HepG2 (cell line): ENCODE results near the gene MNT. TPM values are rescaled to one million over a fixed set of nuclear protein-coding genes. Genes with fewer than 3 reads are reported as not detected.

ENCODE experiments used
- ARNT ChIP-seq: fragments of 450-650 bp; IDR thresholded peaks from 2 replicates; pipeline ENCODE4 v1.6.1; 2017
- JUNB ChIP-seq: sonication (generic); formaldehyde crosslinking; IDR thresholded peaks from 2 replicates; pipeline ENCODE4 v1.8.0; 2022; ENCODE audit warnings: missing genetic modification reagents, mild to moderate bottlenecking, borderline replicate concordance
- POLR2AphosphoS5 ChIP-seq: IDR thresholded peaks from 2 replicates; pipeline ENCODE4 v1.6.1; 2012; ENCODE audit warnings: low read depth, low read length
- PTBP1 ChIP-seq: fragments of 200-400 bp; formaldehyde crosslinking; IDR thresholded peaks from 2 replicates; pipeline ENCODE4 v1.6.1; 2018; ENCODE audit warnings: low read length, low read depth; ENCODE audit not compliant: poor library complexity, severe bottlenecking
- SETDB1 ChIP-seq: sonication (generic); formaldehyde crosslinking; IDR thresholded peaks from 2 replicates; pipeline ENCODE4 v1.5.1; 2020; ENCODE audit warnings: missing genetic modification reagents, mild to moderate bottlenecking, borderline replicate concordance
- SP5 ChIP-seq: IDR thresholded peaks from 2 replicates; pipeline ENCODE4 v1.6.1; 2016; ENCODE audit warnings: low read depth, borderline replicate concordance
- TBL1XR1 ChIP-seq: fragments of 150-350 bp; IDR thresholded peaks from 2 replicates; pipeline ENCODE4 v1.6.1; 2014; ENCODE audit warnings: borderline replicate concordance, low read length; ENCODE audit not compliant: partially characterized antibody
- polyA plus RNA-seq, 8 experiments: library from polyadenylated mRNA; depleted of rRNA in 3 of 8; stranded (reverse) in 7 of 8; unstranded in 1 of 8; fragments of >200 nt; fragmentation: Illumina TruSeq in 4 of 8; extraction: Trizol in 4 of 8; gene quantifications; 2 replicates each; pipeline versions ENCODE4 v1.2.1 to v1.2.3, GENCODE V29; 2011 to 2016; ENCODE audit warnings: low read depth in 4 of 8, missing spikeins in 1 of 8, mixed read lengths in 1 of 8; ENCODE audit not compliant: insufficient read depth in 1 of 8
- total RNA-seq, 5 experiments: library from RNA; depleted of rRNA; stranded (reverse); fragments of >200 nt; fragmentation: Illumina TruSeq; extraction: Trizol; gene quantifications; 2 replicates each; pipeline ENCODE4 v1.2.3, GENCODE V29; 2016; ENCODE audit warnings: low read depth in 1 of 5
- TF ChIP-seq, protein P1 (sequence below), 2 experiments: IDR thresholded peaks; 2 replicates each; pipeline ENCODE4 v1.6.1; 2011 to 2012; ENCODE audit warnings: low read length in 2 of 2, borderline replicate concordance in 1 of 2, low read depth in 1 of 2, mild to moderate bottlenecking in 1 of 2, moderate library complexity in 1 of 2
- TF ChIP-seq, protein P2 (sequence below): sonication (generic); formaldehyde crosslinking; IDR thresholded peaks from 2 replicates; pipeline ENCODE4 v1.4.0; 2020; ENCODE audit warnings: missing genetic modification reagents, borderline replicate concordance
- TF ChIP-seq, protein P3 (sequence below): sonication (generic); formaldehyde crosslinking; IDR thresholded peaks from 2 replicates; pipeline ENCODE4 v1.4.0; 2020; ENCODE audit warnings: mild to moderate bottlenecking, missing genetic modification reagents, borderline replicate concordance
- TF ChIP-seq, protein P4 (sequence below): sonication (generic); formaldehyde crosslinking; IDR thresholded peaks from 2 replicates; pipeline ENCODE4 v1.9.0; 2021; ENCODE audit warnings: mild to moderate bottlenecking, missing genetic modification reagents

MNT gene
- total and polyA plus RNA-seq, 2 of the 13 experiments (the other 11 are each of a cell fraction or from before 2014, with no cell fraction given) = 2.1 to 3.5 TPM

DNA sequence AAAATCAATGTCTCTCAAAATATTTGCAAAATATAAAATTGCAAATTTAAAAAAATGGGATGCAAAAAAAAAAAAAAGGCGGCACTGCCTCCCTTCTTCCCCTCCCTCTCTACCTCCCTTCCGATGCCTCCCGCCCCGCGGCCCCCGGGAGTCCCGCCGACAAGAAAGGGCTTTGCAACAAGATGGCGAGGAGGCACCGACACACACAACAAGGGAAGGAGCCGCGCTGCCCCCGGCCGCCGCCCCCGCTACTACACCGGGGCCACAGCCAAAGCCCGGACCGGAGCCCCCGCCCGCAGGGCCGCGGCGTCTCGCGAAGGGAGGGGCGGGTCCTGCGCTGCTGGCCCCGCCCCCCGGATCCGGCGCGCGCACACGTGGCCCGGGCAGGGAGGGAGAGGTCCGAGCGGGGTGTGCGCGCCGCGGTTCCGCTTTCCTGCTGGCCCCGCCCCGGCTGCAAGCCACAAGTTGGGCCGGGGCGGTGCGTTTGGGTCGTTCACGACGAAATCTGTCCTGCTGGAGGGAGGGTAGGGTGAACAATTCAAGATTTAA lies at the start of gene MNT (continued):
- TF ChIP-seq, protein P1, sequence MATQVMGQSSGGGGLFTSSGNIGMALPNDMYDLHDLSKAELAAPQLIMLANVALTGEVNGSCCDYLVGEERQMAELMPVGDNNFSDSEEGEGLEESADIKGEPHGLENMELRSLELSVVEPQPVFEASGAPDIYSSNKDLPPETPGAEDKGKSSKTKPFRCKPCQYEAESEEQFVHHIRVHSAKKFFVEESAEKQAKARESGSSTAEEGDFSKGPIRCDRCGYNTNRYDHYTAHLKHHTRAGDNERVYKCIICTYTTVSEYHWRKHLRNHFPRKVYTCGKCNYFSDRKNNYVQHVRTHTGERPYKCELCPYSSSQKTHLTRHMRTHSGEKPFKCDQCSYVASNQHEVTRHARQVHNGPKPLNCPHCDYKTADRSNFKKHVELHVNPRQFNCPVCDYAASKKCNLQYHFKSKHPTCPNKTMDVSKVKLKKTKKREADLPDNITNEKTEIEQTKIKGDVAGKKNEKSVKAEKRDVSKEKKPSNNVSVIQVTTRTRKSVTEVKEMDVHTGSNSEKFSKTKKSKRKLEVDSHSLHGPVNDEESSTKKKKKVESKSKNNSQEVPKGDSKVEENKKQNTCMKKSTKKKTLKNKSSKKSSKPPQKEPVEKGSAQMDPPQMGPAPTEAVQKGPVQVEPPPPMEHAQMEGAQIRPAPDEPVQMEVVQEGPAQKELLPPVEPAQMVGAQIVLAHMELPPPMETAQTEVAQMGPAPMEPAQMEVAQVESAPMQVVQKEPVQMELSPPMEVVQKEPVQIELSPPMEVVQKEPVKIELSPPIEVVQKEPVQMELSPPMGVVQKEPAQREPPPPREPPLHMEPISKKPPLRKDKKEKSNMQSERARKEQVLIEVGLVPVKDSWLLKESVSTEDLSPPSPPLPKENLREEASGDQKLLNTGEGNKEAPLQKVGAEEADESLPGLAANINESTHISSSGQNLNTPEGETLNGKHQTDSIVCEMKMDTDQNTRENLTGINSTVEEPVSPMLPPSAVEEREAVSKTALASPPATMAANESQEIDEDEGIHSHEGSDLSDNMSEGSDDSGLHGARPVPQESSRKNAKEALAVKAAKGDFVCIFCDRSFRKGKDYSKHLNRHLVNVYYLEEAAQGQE (IDR thresholded peaks at IDR 0.05; ENCODE audit: borderline replicate concordance in 1 of 2, low read depth in 1 of 2, low read length in 2 of 2) = peak in 1 of 2 experiments; percentile 51; a peak in 1 of 4 replicates
- TF ChIP-seq SP5 (CRISPR knock-in tag) (no peak; the same call in 1 of the 2 replicates), POLR2AphosphoS5 (peak; percentile 47; the same call in 1 of the 2 replicates), ARNT (no peak), SETDB1 (no peak), PTBP1 (peak; percentile 39), JUNB (no peak), TBL1XR1 (no peak)
- TF ChIP-seq, protein P2, sequence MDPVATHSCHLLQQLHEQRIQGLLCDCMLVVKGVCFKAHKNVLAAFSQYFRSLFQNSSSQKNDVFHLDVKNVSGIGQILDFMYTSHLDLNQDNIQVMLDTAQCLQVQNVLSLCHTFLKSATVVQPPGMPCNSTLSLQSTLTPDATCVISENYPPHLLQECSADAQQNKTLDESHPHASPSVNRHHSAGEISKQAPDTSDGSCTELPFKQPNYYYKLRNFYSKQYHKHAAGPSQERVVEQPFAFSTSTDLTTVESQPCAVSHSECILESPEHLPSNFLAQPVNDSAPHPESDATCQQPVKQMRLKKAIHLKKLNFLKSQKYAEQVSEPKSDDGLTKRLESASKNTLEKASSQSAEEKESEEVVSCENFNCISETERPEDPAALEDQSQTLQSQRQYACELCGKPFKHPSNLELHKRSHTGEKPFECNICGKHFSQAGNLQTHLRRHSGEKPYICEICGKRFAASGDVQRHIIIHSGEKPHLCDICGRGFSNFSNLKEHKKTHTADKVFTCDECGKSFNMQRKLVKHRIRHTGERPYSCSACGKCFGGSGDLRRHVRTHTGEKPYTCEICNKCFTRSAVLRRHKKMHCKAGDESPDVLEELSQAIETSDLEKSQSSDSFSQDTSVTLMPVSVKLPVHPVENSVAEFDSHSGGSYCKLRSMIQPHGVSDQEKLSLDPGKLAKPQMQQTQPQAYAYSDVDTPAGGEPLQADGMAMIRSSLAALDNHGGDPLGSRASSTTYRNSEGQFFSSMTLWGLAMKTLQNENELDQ = no peak
- TF ChIP-seq, protein P3, sequence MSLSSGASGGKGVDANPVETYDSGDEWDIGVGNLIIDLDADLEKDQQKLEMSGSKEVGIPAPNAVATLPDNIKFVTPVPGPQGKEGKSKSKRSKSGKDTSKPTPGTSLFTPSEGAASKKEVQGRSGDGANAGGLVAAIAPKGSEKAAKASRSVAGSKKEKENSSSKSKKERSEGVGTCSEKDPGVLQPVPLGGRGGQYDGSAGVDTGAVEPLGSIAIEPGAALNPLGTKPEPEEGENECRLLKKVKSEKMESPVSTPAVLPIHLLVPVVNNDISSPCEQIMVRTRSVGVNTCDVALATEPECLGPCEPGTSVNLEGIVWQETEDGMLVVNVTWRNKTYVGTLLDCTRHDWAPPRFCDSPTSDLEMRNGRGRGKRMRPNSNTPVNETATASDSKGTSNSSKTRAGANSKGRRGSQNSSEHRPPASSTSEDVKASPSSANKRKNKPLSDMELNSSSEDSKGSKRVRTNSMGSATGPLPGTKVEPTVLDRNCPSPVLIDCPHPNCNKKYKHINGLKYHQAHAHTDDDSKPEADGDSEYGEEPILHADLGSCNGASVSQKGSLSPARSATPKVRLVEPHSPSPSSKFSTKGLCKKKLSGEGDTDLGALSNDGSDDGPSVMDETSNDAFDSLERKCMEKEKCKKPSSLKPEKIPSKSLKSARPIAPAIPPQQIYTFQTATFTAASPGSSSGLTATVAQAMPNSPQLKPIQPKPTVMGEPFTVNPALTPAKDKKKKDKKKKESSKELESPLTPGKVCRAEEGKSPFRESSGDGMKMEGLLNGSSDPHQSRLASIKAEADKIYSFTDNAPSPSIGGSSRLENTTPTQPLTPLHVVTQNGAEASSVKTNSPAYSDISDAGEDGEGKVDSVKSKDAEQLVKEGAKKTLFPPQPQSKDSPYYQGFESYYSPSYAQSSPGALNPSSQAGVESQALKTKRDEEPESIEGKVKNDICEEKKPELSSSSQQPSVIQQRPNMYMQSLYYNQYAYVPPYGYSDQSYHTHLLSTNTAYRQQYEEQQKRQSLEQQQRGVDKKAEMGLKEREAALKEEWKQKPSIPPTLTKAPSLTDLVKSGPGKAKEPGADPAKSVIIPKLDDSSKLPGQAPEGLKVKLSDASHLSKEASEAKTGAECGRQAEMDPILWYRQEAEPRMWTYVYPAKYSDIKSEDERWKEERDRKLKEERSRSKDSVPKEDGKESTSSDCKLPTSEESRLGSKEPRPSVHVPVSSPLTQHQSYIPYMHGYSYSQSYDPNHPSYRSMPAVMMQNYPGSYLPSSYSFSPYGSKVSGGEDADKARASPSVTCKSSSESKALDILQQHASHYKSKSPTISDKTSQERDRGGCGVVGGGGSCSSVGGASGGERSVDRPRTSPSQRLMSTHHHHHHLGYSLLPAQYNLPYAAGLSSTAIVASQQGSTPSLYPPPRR (CRISPR knock-in tag) = no peak
- TF ChIP-seq, protein P4, sequence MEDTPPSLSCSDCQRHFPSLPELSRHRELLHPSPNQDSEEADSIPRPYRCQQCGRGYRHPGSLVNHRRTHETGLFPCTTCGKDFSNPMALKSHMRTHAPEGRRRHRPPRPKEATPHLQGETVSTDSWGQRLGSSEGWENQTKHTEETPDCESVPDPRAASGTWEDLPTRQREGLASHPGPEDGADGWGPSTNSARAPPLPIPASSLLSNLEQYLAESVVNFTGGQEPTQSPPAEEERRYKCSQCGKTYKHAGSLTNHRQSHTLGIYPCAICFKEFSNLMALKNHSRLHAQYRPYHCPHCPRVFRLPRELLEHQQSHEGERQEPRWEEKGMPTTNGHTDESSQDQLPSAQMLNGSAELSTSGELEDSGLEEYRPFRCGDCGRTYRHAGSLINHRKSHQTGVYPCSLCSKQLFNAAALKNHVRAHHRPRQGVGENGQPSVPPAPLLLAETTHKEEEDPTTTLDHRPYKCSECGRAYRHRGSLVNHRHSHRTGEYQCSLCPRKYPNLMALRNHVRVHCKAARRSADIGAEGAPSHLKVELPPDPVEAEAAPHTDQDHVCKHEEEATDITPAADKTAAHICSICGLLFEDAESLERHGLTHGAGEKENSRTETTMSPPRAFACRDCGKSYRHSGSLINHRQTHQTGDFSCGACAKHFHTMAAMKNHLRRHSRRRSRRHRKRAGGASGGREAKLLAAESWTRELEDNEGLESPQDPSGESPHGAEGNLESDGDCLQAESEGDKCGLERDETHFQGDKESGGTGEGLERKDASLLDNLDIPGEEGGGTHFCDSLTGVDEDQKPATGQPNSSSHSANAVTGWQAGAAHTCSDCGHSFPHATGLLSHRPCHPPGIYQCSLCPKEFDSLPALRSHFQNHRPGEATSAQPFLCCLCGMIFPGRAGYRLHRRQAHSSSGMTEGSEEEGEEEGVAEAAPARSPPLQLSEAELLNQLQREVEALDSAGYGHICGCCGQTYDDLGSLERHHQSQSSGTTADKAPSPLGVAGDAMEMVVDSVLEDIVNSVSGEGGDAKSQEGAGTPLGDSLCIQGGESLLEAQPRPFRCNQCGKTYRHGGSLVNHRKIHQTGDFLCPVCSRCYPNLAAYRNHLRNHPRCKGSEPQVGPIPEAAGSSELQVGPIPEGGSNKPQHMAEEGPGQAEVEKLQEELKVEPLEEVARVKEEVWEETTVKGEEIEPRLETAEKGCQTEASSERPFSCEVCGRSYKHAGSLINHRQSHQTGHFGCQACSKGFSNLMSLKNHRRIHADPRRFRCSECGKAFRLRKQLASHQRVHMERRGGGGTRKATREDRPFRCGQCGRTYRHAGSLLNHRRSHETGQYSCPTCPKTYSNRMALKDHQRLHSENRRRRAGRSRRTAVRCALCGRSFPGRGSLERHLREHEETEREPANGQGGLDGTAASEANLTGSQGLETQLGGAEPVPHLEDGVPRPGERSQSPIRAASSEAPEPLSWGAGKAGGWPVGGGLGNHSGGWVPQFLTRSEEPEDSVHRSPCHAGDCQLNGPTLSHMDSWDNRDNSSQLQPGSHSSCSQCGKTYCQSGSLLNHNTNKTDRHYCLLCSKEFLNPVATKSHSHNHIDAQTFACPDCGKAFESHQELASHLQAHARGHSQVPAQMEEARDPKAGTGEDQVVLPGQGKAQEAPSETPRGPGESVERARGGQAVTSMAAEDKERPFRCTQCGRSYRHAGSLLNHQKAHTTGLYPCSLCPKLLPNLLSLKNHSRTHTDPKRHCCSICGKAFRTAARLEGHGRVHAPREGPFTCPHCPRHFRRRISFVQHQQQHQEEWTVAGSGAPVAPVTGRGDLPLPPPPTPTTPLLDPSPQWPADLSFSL (CRISPR knock-in tag) = no peak
